ENCODE measurements around the gene EIF3I. TPM values are rescaled to one million over a fixed set of nuclear protein-coding genes. Genes with fewer than 3 reads are reported as not detected.

EIF3I gene
- total RNA-seq, 6 experiments from 2014 or later: 279 to 313 (median 285) TPM

- H3K36me3 Mint-ChIP-seq (ENCODE audit: low read depth): peaks cover 39% of the 10 kb centered on the region
- peak overlapping the region; percentile 95 for H3K27ac Mint-ChIP-seq
- TF ChIP-seq, protein P1, sequence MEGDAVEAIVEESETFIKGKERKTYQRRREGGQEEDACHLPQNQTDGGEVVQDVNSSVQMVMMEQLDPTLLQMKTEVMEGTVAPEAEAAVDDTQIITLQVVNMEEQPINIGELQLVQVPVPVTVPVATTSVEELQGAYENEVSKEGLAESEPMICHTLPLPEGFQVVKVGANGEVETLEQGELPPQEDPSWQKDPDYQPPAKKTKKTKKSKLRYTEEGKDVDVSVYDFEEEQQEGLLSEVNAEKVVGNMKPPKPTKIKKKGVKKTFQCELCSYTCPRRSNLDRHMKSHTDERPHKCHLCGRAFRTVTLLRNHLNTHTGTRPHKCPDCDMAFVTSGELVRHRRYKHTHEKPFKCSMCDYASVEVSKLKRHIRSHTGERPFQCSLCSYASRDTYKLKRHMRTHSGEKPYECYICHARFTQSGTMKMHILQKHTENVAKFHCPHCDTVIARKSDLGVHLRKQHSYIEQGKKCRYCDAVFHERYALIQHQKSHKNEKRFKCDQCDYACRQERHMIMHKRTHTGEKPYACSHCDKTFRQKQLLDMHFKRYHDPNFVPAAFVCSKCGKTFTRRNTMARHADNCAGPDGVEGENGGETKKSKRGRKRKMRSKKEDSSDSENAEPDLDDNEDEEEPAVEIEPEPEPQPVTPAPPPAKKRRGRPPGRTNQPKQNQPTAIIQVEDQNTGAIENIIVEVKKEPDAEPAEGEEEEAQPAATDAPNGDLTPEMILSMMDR (IDR thresholded peaks at IDR 0.05): 0 out of 2 replicates have a peak, but pooled peaks have one; percentile 4
- peak overlapping the region; percentile 97 for H3K4me3 Mint-ChIP-seq
- H3K4me1 Mint-ChIP-seq (ENCODE audit: low read depth): peaks cover 49% of the 10 kb centered on the region
- H3K9me3 Mint-ChIP-seq: no peaks in the 10 kb centered on the region
- H3K27me3 Mint-ChIP-seq (ENCODE audit: insufficient read depth): peaks cover 10% of the 10 kb centered on the region
- DNase-seq: peak; percentile 47
Measured at GRCh38 chr1:32180186-32181060, 41.8 kb upstream of the EIF3I start.

GRCh38 chr1:32181065-32181464 lies 41.1 kb upstream of the EIF3I start:
- Mint-ChIP-seq H3K9me3 (no peaks in the 10 kb centered on the region), H3K36me3 (ENCODE audit: low read depth) (peaks cover 41% of the 10 kb centered on the region), H3K4me1 (ENCODE audit: low read depth) (peaks cover 53% of the 10 kb centered on the region), H3K27ac (peak overlapping the region; percentile 95), H3K27me3 (ENCODE audit: insufficient read depth) (peaks cover 10% of the 10 kb centered on the region), H3K4me3 (peak overlapping the region; percentile 97)
- TF ChIP-seq, protein P1 (IDR thresholded peaks at IDR 0.05): no peak
- DNase-seq: no peak

- H3K4me1 Mint-ChIP-seq (ENCODE audit: low read depth): peaks cover 58% of the 10 kb centered on the region
Measured at GRCh38 chr1:32181563-32181962, 40.6 kb upstream of the EIF3I start.

GRCh38 chr1:32182060-32182459 lies 40.1 kb upstream of the EIF3I start:
- Mint-ChIP-seq H3K9me3 (no peaks in the 10 kb centered on the region), H3K27me3 (ENCODE audit: insufficient read depth) (peaks cover 10% of the 10 kb centered on the region), H3K36me3 (ENCODE audit: low read depth) (peaks cover 48% of the 10 kb centered on the region), H3K4me3 (peak overlapping the region; percentile 97), H3K27ac (peak overlapping the region; percentile 95; the same call in 1 of the 2 replicates), H3K4me1 (ENCODE audit: low read depth) (peaks cover 60% of the 10 kb centered on the region)
- no peak for DNase-seq
- TF ChIP-seq, protein P1 (IDR thresholded peaks at IDR 0.05): no peak

More at GRCh38 chr1:32181563-32181962, 40.6 kb upstream of the EIF3I start:
- peak overlapping the region; percentile 95 for H3K27ac Mint-ChIP-seq
- peaks cover 46% of the 10 kb centered on the region for H3K36me3 Mint-ChIP-seq (ENCODE audit: low read depth)
- DNase-seq: no peak
- H3K27me3 Mint-ChIP-seq (ENCODE audit: insufficient read depth): peaks cover 10% of the 10 kb centered on the region
- H3K9me3 Mint-ChIP-seq: no peaks in the 10 kb centered on the region
- TF ChIP-seq, protein P1 (IDR thresholded peaks at IDR 0.05): no peak
- H3K4me3 Mint-ChIP-seq: peak overlapping the region; percentile 97

GRCh38 chr1:32184650-32185049 lies 37.6 kb upstream of the EIF3I start:
- Mint-ChIP-seq H3K27me3 (ENCODE audit: insufficient read depth) (peaks cover 9% of the 10 kb centered on the region), H3K36me3 (ENCODE audit: low read depth) (peaks cover 56% of the 10 kb centered on the region), H3K4me3 (no peak overlapping the region), H3K9me3 (no peaks in the 10 kb centered on the region), H3K4me1 (ENCODE audit: low read depth) (peaks cover 51% of the 10 kb centered on the region), H3K27ac (0 out of 2 replicates have a peak overlapping the region, but pooled peaks have one; percentile 2)
- TF ChIP-seq, protein P1 (IDR thresholded peaks at IDR 0.05): no peak
- no peak for DNase-seq
